Ishikawa (cell line): ENCODE measurements around the gene RAP1GAP2.

ENCODE experiments used
- CEBPB ChIP-seq: IDR thresholded peaks from 2 replicates; pipeline ENCODE4 v1.6.1; 2012
- CREB1 ChIP-seq: IDR thresholded peaks from 2 replicates; pipeline ENCODE4 v1.6.1; 2012; ENCODE audit warnings: low read depth
- EGR1 ChIP-seq: IDR thresholded peaks from 2 replicates; pipeline ENCODE4 v1.6.1; 2012
- EP300 ChIP-seq: IDR thresholded peaks from 2 replicates; pipeline ENCODE4 v1.6.1; 2012; ENCODE audit warnings: borderline replicate concordance
- FOXM1 ChIP-seq: IDR thresholded peaks from 2 replicates; pipeline ENCODE4 v1.6.1; 2012; ENCODE audit warnings: low read depth, borderline replicate concordance
- MAX ChIP-seq: IDR thresholded peaks from 2 replicates; pipeline ENCODE4 v1.6.1; 2012
- NFIC ChIP-seq: IDR thresholded peaks from 2 replicates; pipeline ENCODE4 v1.6.1; 2012
- RAD21 ChIP-seq: IDR thresholded peaks from 2 replicates; pipeline ENCODE4 v1.6.1; 2012; ENCODE audit warnings: low read depth
- REST ChIP-seq: IDR thresholded peaks from 2 replicates; pipeline ENCODE4 v1.6.1; 2012; ENCODE audit warnings: low read depth, mild to moderate bottlenecking
- TAF1 ChIP-seq: IDR thresholded peaks from 2 replicates; pipeline ENCODE4 v1.6.1; 2012; ENCODE audit warnings: low read depth, mild to moderate bottlenecking
- TCF12 ChIP-seq: IDR thresholded peaks from 2 replicates; pipeline ENCODE4 v1.6.1; 2012; ENCODE audit warnings: low read depth
- TEAD4 ChIP-seq: IDR thresholded peaks from 2 replicates; pipeline ENCODE4 v1.6.1; 2012
- USF1 ChIP-seq: IDR thresholded peaks from 2 replicates; pipeline ENCODE4 v1.6.1; 2012
- YY1 ChIP-seq: IDR thresholded peaks from 2 replicates; pipeline ENCODE4 v1.6.1; 2012; ENCODE audit warnings: low read depth
- ZBTB7A ChIP-seq: IDR thresholded peaks from 2 replicates; pipeline ENCODE4 v1.6.1; 2012; ENCODE audit warnings: low read depth

Gene RAP1GAP2

GRCh38 chr17:2905696-2906501 is 109.7 kb downstream of the RAP1GAP2 start:
- TF ChIP-seq YY1 (no peak), FOXM1 (no peak), TCF12 (no peak), RAD21 (no peak), NFIC (no peak), CREB1 (no peak), TEAD4 (no peak), EP300 (no peak), REST (no peak), EGR1 (no peak), TAF1 (no peak), ZBTB7A (no peak), CEBPB (no peak), MAX (no peak)

DNA sequence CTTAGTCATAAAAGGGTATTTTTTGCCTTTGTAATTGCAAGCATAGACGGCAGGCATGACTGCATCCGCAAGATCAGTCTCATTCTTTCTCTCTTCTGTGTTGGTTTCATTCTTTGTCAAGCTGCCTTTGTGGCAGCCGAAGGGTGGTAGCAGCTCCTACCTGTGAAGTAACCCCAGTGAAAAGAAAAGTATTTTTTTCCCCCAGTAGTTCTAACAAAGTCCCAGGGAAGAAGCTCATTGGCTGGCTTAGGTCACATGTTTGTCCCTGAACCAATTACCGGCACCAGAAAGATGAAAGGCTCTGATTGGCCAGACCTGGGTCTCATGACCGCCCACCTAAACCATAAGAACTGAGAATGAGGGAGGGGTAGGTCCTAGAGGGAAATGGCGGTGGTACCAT is 110.7 kb downstream of the RAP1GAP2 start:
- TF ChIP-seq USF1 (peak; percentile 49), FOXM1 (no peak)

DNA sequence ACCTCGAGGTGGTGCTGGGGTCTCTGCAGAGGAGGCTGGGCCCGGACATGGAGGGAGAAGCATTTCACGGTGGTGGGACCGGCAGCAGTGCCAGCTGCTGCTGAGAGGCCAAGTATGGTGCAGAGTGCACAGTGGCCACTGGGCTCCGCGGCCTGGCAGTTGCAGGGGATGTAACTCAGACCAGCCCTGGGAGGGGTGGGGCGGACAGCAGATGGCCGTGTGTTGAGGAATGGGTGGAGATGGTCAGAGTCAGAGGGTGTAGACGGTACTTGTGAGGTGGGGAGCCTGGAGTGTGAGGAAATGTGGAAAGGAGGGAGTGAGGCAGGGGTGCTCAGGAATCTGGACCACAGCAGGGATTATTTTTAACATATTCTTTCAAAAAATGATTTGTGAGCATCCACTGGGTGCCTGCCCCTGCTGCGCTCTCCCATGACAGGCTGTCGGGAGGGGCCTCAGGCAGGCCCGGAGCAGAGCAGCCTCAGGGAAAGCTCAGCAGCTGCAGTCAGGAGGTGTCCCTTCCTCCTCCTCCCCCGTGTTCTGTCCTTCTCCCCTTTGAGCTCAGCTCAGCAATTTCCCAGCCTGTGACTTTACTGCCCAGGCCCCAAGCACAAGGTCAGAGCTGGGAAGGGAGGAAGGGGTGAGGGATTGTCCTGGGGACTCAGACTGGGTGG is 113.1 kb downstream of the RAP1GAP2 start:
- TF ChIP-seq REST (no peak), YY1 (no peak), ZBTB7A (no peak), CREB1 (no peak), TCF12 (no peak), EGR1 (no peak), NFIC (no peak), MAX (no peak), RAD21 (no peak), USF1 (no peak), TAF1 (no peak), TEAD4 (no peak), CEBPB (no peak), EP300 (no peak), FOXM1 (no peak)

GRCh38 chr17:2909846-2910234 is 113.6 kb downstream of the RAP1GAP2 start:
- TF ChIP-seq TAF1, result no peak
- no peak for TF ChIP-seq MAX
- no peak for TF ChIP-seq YY1
- TF ChIP-seq FOXM1, result no peak
- TF ChIP-seq RAD21, result no peak
- no peak for TF ChIP-seq TEAD4
- no peak for TF ChIP-seq USF1
- no peak for TF ChIP-seq REST
- no peak for TF ChIP-seq EGR1
- TF ChIP-seq ZBTB7A, result no peak
- TF ChIP-seq CEBPB, result no peak
- TF ChIP-seq TCF12, result no peak
- no peak for TF ChIP-seq CREB1
- no peak for TF ChIP-seq EP300
- no peak for TF ChIP-seq NFIC
